ENCODE results near the gene B4GALT6. TPM values are rescaled to one million over a fixed set of nuclear protein-coding genes. Genes with fewer than 3 reads are reported as not detected.

Gene B4GALT6
- total and polyA plus RNA-seq, 9 donors, result 2.1 to 16.5 (median 6.5) TPM

GRCh38 chr18:31612124-31612523 is 72.3 kb downstream of the B4GALT6 start:
- no peak overlapping the region for H3K4me3 ChIP-seq
- TF ChIP-seq POLR2A (IDR thresholded peaks at IDR 0.05) (no peak), EP300 (IDR thresholded peaks at IDR 0.05) (no peak), CTCF (IDR thresholded peaks at IDR 0.05) (no peak)
- H3K9me3 ChIP-seq, result no peaks in the 10 kb centered on the region
- intact Hi-C loops (cut with DNase I), result no loop called here
- no peaks in the 10 kb centered on the region for H3K27me3 ChIP-seq
- no peaks in the 10 kb centered on the region for H3K4me1 ChIP-seq (ENCODE audit: insufficient read depth)
- no peak overlapping the region for H3K27ac ChIP-seq
- 58 to 59% (median 58%) methylated on average over 6 of the region's 6 CpGs for WGBS, 3 donors
- no peaks in the 10 kb centered on the region for H3K36me3 ChIP-seq
- DNase-seq, result no peak

GRCh38 chr18:31611511-31611910 is 72.9 kb downstream of the B4GALT6 start:
- Histone ChIP-seq H3K9me3 (no peaks in the 10 kb centered on the region), H3K27me3 (no peaks in the 10 kb centered on the region), H3K36me3 (no peaks in the 10 kb centered on the region), H3K4me3 (no peak overlapping the region), H3K27ac (no peak overlapping the region), H3K4me1 (ENCODE audit: insufficient read depth) (no peaks in the 10 kb centered on the region)
- TF ChIP-seq CTCF (IDR thresholded peaks at IDR 0.05), result no peak
- TF ChIP-seq POLR2A (IDR thresholded peaks at IDR 0.05), result no peak
- no peak for TF ChIP-seq EP300 (IDR thresholded peaks at IDR 0.05)
- intact Hi-C loops (cut with DNase I), result no loop called here
- no peak for DNase-seq
- whole genome bisulfite sequencing, 3 donors, result 87 to 95% (median 89%) methylated on average over 5 of the region's 5 CpGs

- intact Hi-C loops (cut with DNase I), result no loop called here
- no peak overlapping the region for H3K4me3 ChIP-seq
- TF ChIP-seq EP300 (IDR thresholded peaks at IDR 0.05) (no peak), POLR2A (IDR thresholded peaks at IDR 0.05) (no peak), CTCF (IDR thresholded peaks at IDR 0.05) (no peak)
- 44 to 46% (median 45%) methylated on average over 8 of the region's 8 CpGs for WGBS, 3 donors
- no peaks in the 10 kb centered on the region for H3K36me3 ChIP-seq
- H3K4me1 ChIP-seq (ENCODE audit: insufficient read depth), result no peaks in the 10 kb centered on the region
- H3K27me3 ChIP-seq, result no peaks in the 10 kb centered on the region
- no peak overlapping the region for H3K27ac ChIP-seq
- no peaks in the 10 kb centered on the region for H3K9me3 ChIP-seq
- DNase-seq, result no peak
Measured at GRCh38 chr18:31610286-31611205, 73.8 kb downstream of the B4GALT6 start.

- no peaks in the 10 kb centered on the region for H3K36me3 ChIP-seq
- H3K4me1 ChIP-seq (ENCODE audit: insufficient read depth), result no peaks in the 10 kb centered on the region
- H3K4me3 ChIP-seq, result no peak overlapping the region
- no peaks in the 10 kb centered on the region for H3K27me3 ChIP-seq
- 63 to 72% (median 64%) methylated on average over 2 of the region's 2 CpGs for WGBS, 3 donors
- TF ChIP-seq CTCF (IDR thresholded peaks at IDR 0.05), result no peak
- no peaks in the 10 kb centered on the region for H3K9me3 ChIP-seq
- intact Hi-C loops (cut with DNase I), result no loop called here
- H3K27ac ChIP-seq, result no peak overlapping the region
- DNase-seq, result no peak
Measured at GRCh38 chr18:31609886-31610285, 74.5 kb downstream of the B4GALT6 start.
